Activated naive CD8-positive, alpha-beta T cell treated with anti-CD3 and anti-CD28 coated beads, Interleukin-2, amount 10 ng/mL, durations not matched to agents 7 days and 5 days (primary cell): Measurements from ENCODE around the gene C14orf132. TPM values are rescaled to one million over a fixed set of nuclear protein-coding genes. Genes with fewer than 3 reads are reported as not detected.

Experiments used
- ATAC-seq: fragments of 150-1000 bp; cut with Tn5 transposase; one replicate; pipeline ENCODE4 v1.10.0; 2021; ENCODE audit warnings: low read depth, moderate library complexity
- POLR2A ChIA-PET: fragments of 350-600 bp; sonication (Branson Sonifier 250); formaldehyde crosslinking; loops from one replicate; lab custom pipeline; 2021; ENCODE audit warnings: antibody characterized with exemption; lab: Charles Lee
- DNase-seq: peaks from one replicate; pipeline ENCODE4 v3.0.0; 2021
- H3K27ac Mint-ChIP-seq: one replicate; pipeline ENCODE4 v1.8.0; 2022; ENCODE audit warnings: mild to moderate bottlenecking, mixed read lengths
- H3K27me3 Mint-ChIP-seq: one replicate; pipeline ENCODE4 v1.8.0; 2022; ENCODE audit warnings: mild to moderate bottlenecking, moderate library complexity, mixed read lengths
- H3K36me3 Mint-ChIP-seq: one replicate; pipeline ENCODE4 v1.8.0; 2021; ENCODE audit warnings: mild to moderate bottlenecking, mixed read lengths
- H3K4me1 Mint-ChIP-seq: one replicate; pipeline ENCODE4 v1.8.0; 2021; ENCODE audit warnings: mixed read lengths
- H3K4me3 Mint-ChIP-seq: one replicate; pipeline ENCODE4 v1.8.0; 2022; ENCODE audit warnings: mild to moderate bottlenecking, moderate library complexity, mixed read lengths
- H3K9me3 Mint-ChIP-seq: one replicate; pipeline ENCODE4 v1.8.0; 2021; ENCODE audit warnings: mixed read lengths
- total RNA-seq, 2 experiments: library from RNA; stranded (reverse); gene quantifications; one replicate each; pipeline ENCODE4 v1.2.3, GENCODE V29; 2021

C14orf132 gene
- total RNA-seq, 2 experiments from 2014 or later = 1.7 to 2.1 TPM

DNA sequence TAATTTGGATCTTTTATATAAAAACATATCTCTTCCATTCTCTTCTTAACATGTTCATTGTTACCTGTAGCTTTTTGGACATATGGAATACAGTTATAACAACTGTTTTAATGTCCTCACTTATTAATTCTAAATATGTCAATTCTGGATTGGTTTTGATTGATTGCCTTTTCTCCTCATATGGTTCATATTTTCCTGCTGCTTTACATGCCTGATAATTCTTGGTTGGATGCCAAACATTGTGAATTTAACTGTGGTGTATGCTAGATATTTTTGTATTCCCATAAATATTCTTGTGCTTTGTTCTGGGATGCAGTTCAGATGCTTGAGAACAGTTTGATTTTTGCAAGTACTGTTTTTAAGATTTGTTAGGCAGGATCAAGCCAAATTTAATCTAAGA, 10.8 kb downstream of the C14orf132 start:
- DNase-seq (no peak), ATAC-seq (no peak)
- no peaks in the 10 kb centered on the region for H3K9me3 Mint-ChIP-seq

DNA sequence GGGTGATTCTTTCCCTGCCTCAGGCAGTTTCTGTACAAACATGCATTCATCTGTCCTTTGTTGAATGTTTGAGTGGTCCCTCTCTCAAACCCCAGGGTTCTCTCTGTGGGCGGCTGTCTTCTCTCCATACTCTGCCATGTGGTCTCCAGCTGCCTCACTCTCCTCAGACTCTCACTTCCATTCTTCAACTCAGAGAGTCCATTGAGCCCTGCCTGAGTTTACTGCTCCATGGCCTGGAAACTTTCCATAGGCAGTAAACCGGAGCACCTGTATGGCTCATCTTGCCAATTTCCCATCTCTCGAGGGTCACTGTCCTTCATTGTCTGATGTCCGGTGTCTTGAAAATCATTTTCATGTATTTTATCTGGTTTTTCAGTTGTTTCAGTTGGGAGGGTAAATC, 11.3 kb downstream of the C14orf132 start:
- ATAC-seq = no peak

More for the DNA sequence above, 10.8 kb downstream of the C14orf132 start:
- no peak overlapping the region for H3K27ac Mint-ChIP-seq
- H3K4me3 Mint-ChIP-seq = no peak overlapping the region
- POLR2A ChIA-PET = no interaction called here
- no peaks in the 10 kb centered on the region for H3K36me3 Mint-ChIP-seq
- H3K4me1 Mint-ChIP-seq = no peaks in the 10 kb centered on the region
- H3K27me3 Mint-ChIP-seq = peaks cover 3% of the 10 kb centered on the region

DNA sequence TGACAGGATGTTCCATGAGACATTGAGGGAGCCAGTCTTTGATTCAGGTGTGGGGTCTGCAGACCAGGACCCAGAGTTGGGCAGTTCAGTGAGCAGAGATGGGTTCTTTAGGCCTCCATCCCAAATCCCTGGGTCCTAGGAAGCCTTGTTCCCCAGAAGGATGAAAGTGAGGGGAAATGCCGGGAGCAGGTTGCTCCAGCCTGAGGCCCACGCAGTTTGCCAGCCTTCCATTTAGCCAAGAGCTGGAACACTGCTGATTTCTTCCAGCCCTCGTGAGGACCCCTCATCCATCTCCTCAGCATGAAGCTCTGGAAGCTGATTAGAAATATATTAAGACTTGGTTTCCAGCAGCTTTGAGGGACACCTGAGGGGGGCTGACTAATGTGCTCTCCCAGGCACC, 12.1 kb downstream of the C14orf132 start:
- POLR2A ChIA-PET = no interaction called here
- DNase-seq (no peak), ATAC-seq (no peak)
- no peak overlapping the region for H3K27ac Mint-ChIP-seq
- H3K27me3 Mint-ChIP-seq = peaks cover 5% of the 10 kb centered on the region
- H3K4me3 Mint-ChIP-seq = no peak overlapping the region
- no peaks in the 10 kb centered on the region for H3K4me1 Mint-ChIP-seq
- no peaks in the 10 kb centered on the region for H3K36me3 Mint-ChIP-seq
- no peaks in the 10 kb centered on the region for H3K9me3 Mint-ChIP-seq

More for the DNA sequence above, 11.3 kb downstream of the C14orf132 start:
- Mint-ChIP-seq H3K4me1 (no peaks in the 10 kb centered on the region), H3K36me3 (no peaks in the 10 kb centered on the region), H3K27ac (no peak overlapping the region), H3K9me3 (no peaks in the 10 kb centered on the region), H3K4me3 (no peak overlapping the region), H3K27me3 (peaks cover 3% of the 10 kb centered on the region)
- POLR2A ChIA-PET = no interaction called here
- DNase-seq = no peak

DNA sequence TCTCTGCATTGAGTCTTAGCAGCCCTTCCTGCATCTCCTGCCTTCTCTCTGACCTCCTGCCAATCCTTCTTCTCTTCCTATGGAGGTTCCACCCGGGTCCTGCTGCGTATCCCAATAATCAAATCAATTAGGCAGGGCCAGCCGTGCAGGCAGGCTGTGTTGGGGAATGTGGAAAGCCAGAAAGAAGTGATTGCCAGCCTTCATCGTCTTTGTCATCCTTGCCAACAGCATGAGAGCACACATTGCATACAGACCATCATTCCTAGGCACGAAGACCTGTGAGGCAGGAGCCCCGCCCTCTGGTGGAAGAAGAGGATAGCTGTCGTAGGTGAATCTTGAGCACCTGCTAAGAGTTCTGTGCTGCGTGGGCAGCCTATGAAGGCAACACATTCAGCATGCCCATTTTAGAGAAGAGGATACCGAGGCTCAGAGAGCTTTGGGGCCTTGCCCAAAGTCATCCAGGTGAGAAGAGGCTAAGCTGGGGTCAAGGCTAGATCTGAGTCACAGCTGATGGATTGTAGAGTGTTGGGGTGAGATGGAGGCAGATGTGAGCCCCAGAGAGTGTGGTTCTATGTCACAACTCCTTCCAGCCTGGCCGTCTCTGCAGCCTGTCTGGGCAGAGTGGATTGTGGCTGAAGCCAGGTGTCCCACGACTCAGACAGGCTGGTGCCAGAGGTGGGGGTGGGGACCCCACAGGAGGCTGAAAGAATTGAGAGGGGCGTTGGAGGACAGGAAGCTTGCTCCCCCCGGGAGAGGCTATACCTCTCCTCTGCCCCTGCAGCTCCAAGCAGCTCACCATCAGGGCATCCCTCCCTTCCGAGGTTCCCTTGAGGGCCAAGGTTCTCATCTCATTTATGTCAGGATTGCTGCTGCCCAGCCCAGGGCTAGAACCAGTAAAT, 12.7 kb downstream of the C14orf132 start:
- ATAC-seq = no peak
- Mint-ChIP-seq H3K27me3 (peaks cover 5% of the 10 kb centered on the region), H3K9me3 (no peaks in the 10 kb centered on the region), H3K4me3 (no peak overlapping the region), H3K36me3 (no peaks in the 10 kb centered on the region), H3K4me1 (no peaks in the 10 kb centered on the region), H3K27ac (no peak overlapping the region)
- POLR2A ChIA-PET = no interaction called here
- DNase-seq = no peak

DNA sequence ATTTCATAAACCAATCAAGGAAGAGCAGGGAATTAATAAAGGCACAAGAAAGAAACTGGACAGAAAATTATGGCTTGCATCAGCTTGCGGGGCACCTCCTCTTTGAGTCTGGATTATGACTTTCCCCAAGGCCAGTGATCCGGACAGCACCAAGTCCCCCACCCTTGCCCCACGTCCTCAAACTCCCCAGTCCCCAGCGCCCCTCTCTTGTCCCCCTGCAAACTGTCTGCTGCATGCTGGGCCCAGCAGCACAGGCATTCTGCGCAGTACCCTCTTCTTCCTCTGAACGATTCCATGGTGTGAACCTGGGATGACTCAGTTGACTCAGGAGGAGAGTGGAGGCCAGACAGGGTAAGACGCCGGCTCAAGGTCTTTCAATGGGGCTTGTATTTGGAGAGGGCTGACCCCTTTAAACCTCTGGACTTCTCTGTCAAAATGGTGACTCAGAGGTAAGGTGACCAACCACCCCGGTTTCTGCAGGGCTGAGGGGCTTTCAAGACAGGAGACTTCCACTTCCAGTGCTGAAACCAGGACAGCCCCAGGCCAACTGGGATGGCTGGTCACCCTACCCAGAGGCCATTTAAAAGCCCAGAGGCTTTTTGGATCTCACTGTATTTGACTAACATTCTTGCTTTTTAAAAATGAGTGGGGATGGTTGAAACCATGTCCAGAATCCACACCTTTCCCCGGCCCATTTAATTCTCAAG, 13.5 kb downstream of the C14orf132 start:
- POLR2A ChIA-PET = no interaction called here
- peaks cover 3% of the 10 kb centered on the region for H3K27me3 Mint-ChIP-seq
- no peaks in the 10 kb centered on the region for H3K9me3 Mint-ChIP-seq
- H3K4me1 Mint-ChIP-seq = no peaks in the 10 kb centered on the region
- ATAC-seq (no peak), DNase-seq (no peak)
- no peak overlapping the region for H3K27ac Mint-ChIP-seq
- H3K36me3 Mint-ChIP-seq = no peaks in the 10 kb centered on the region
- no peak overlapping the region for H3K4me3 Mint-ChIP-seq

DNA sequence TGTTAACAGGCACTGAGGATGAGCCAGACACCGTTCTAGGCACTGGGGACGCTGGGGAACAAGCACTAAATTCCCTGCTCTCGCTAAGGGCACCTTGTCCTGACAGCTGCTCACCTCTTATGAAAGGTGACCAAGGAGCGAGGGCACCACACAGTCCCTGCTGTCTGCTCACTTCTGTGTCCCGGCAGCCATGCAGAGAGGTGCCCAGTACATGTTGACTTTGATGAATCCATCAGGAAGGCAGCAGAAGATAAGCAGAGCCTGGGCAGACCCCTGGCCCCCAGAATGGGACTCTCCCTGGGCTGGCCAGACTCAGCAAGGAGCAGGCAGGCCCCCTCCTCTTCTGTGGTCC, 14.1 kb downstream of the C14orf132 start:
- H3K4me1 Mint-ChIP-seq = no peaks in the 10 kb centered on the region
- no peaks in the 10 kb centered on the region for H3K36me3 Mint-ChIP-seq
- no peaks in the 10 kb centered on the region for H3K9me3 Mint-ChIP-seq
- no peak overlapping the region for H3K27ac Mint-ChIP-seq
- no peak overlapping the region for H3K4me3 Mint-ChIP-seq
- DNase-seq (no peak), ATAC-seq (no peak)
- H3K27me3 Mint-ChIP-seq = peaks cover 3% of the 10 kb centered on the region
- POLR2A ChIA-PET = no interaction called here

DNA sequence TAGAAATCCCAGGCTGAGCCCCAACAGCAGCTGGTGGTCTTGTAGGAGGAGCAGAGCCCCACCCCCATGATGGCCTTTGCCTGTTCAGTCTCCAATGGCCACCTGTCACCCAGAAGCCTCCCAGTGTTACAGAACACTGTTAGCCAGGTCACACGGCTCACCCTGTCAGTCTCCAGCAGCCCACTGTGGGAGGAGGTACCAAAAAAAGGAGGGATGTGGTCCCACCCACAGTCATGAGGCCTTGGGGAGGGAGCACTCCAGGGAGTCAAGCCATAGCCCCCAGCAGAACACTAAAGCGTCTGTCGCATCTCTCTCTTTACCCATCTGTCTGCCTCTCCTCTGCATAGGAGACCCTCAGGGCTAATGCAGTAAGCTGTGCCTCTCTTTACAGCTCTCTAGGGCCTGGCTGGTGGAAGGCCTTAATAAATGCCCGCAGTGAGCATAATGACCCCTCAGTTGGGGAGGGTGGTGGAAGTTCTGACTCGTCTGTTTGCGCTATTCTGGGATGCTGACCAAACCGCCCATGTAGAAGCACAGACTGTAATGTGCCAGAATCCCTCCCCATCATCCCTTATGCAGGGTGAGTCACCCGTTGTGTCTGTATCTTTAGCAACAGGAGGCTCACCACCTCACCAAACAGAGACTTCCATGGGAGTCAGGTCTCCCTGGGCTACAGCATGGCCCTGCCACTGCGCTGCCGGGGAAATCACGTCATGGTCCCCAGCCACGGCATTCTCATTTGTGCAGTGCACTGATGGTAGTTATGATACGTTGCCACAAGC, 14.6 kb downstream of the C14orf132 start:
- no peaks in the 10 kb centered on the region for H3K36me3 Mint-ChIP-seq
- H3K9me3 Mint-ChIP-seq = no peaks in the 10 kb centered on the region
- no peaks in the 10 kb centered on the region for H3K4me1 Mint-ChIP-seq
- DNase-seq (no peak), ATAC-seq (no peak)
- no peak overlapping the region for H3K4me3 Mint-ChIP-seq
- POLR2A ChIA-PET = no interaction called here
- no peak overlapping the region for H3K27ac Mint-ChIP-seq
- H3K27me3 Mint-ChIP-seq = peaks cover 3% of the 10 kb centered on the region

DNA sequence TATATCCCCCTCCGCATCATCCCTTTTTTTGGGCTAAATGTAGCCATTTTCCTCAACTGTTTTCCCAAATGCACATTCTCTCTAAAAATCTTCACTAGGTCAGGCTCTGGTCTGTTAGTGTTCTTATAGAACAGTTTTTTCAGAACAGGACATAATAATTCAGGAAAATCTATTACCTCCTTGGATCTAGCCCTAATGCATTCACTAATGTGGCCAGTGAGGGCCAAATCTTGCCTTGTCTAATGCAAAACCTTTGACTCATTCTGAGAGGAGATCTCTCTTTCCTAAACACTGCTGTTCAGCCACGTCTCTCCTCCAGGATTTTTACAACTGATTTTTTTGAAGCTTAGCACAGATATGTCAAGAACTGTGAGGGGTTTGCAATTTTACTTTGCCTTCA, 15.5 kb downstream of the C14orf132 start:
- H3K9me3 Mint-ChIP-seq = no peaks in the 10 kb centered on the region

DNA sequence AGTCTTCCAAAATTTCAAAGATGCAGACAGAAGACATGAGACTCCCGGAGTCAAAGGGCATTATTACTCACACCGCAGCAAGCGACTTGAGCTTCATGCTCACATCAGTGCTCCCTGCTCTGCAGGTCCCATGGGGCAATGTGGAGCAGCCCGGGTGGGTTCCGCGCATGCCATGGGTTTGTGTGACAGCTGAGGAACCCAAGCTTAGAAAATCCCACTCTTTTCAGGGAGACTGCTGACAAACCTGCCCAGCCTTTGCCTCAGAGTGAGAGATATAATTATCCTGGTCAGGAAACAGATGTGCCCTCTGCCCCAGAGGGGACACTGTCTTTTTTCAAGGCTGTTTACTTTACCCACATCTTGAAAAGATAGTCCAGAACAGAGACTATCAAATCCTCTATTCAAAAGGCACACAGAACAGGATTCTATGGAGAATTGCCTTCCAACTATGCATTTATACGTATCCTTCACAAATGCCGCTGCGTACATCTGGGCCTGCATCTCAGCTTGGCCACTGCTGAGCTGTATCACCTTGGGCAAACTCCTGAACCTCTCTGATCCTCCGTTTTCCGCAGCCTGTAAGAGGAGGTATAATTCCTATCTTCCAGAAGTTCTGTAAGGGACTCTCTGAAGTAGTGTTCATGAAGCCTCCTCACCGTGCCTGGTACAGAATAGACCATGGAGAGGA, 16.0 kb downstream of the C14orf132 start:
- H3K36me3 Mint-ChIP-seq = no peaks in the 10 kb centered on the region
- no peak overlapping the region for H3K4me3 Mint-ChIP-seq
- no peak for DNase-seq
- H3K27me3 Mint-ChIP-seq = peaks cover 3% of the 10 kb centered on the region
- POLR2A ChIA-PET = no interaction called here
- no peaks in the 10 kb centered on the region for H3K4me1 Mint-ChIP-seq
- ATAC-seq = no peak
- no peak overlapping the region for H3K27ac Mint-ChIP-seq
- H3K9me3 Mint-ChIP-seq = no peaks in the 10 kb centered on the region

More for the DNA sequence above, 15.5 kb downstream of the C14orf132 start:
- Mint-ChIP-seq H3K36me3 (no peaks in the 10 kb centered on the region), H3K4me3 (no peak overlapping the region), H3K4me1 (no peaks in the 10 kb centered on the region), H3K27ac (no peak overlapping the region), H3K27me3 (peaks cover 3% of the 10 kb centered on the region)
- DNase-seq (no peak), ATAC-seq (no peak)
- POLR2A ChIA-PET = no interaction called here

DNA sequence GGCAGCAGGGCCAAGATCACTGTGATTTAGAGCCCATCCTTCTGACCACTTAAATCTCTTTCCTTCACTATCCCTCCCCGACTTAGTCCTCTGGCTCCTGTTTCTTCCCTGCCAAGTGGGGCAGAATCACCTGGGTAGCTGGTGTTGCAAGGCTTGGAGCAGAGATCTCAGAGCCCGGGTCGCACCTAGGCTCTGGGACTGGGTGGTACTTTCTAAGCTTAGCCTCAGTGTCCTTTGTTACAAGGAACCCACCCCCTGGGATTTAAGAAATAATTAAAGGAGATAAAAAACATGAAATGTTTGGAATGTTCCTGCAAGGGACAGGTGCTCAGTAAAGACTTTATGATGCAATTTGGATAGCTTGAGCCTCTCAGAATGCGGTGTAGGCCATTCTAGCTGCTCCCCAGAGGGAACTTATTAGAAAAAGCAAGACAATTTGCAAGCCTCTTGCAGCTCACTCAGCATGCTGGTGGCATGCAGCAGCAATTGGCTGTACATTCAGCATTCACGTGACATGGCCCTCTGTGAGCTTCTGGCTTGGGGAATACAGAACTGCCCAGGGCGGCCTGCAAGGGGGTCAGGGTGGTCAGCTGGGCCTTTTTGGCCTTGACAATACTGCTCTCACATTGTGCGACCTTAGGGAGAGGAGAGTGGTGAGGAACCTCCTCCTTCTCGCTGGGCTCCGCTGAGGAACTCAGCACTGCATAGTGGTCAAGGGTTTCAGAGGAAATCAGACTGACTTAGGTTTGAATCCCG, 16.8 kb downstream of the C14orf132 start:
- H3K4me3 Mint-ChIP-seq = no peak overlapping the region
- DNase-seq (no peak), ATAC-seq (no peak)
- no peaks in the 10 kb centered on the region for H3K9me3 Mint-ChIP-seq
- no peak overlapping the region for H3K27ac Mint-ChIP-seq
- POLR2A ChIA-PET = no interaction called here
- no peaks in the 10 kb centered on the region for H3K4me1 Mint-ChIP-seq
- H3K27me3 Mint-ChIP-seq = peaks cover 3% of the 10 kb centered on the region
- H3K36me3 Mint-ChIP-seq = no peaks in the 10 kb centered on the region

DNA sequence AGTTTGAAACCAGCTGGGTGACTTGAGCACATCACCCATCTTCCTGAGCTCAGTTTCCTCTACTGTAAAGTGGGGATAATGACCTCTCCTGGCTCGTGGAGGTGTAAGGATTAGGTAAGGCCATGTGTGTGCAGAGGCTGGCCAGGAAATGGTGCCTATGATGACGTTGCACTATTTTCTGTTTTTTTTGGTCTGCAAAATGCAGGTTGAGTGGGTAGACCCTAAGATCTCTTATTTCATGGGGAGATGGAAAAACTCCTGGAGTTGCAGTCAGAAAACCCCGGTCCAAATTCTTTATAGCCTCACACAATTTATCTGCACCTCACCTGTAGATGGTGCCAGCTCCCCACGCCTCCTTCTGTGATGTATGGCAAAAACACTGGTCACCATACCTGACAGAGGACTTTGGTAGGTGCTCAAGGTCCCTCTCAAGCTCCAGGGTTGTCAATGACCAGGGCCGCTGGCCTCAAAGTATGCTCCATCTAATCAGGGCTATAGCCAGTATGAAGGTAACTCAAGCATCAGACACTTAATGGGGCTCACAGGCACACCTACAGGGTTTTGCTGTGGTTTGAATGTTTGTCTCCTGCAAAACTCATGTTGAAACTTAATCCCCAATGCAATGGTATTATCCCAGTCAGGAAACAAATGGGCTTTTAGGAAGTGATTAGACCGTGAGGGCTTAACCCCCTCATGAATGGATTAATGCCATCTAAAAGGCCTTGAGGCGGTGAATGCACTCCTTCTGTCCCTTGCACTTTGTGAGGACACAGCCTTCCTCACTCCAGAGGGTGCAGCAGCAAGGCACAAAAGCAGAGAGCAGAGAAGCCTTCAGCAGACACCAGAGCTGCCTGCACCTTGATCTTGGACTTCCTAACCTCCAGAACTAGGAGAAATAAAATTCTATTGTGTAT, 17.6 kb downstream of the C14orf132 start:
- no peak for ATAC-seq
- Mint-ChIP-seq H3K36me3 (no peaks in the 10 kb centered on the region), H3K4me3 (no peak overlapping the region), H3K4me1 (no peaks in the 10 kb centered on the region), H3K27ac (no peak overlapping the region), H3K27me3 (peaks cover 5% of the 10 kb centered on the region), H3K9me3 (no peaks in the 10 kb centered on the region)
- POLR2A ChIA-PET = no interaction called here
- DNase-seq = no peak

DNA sequence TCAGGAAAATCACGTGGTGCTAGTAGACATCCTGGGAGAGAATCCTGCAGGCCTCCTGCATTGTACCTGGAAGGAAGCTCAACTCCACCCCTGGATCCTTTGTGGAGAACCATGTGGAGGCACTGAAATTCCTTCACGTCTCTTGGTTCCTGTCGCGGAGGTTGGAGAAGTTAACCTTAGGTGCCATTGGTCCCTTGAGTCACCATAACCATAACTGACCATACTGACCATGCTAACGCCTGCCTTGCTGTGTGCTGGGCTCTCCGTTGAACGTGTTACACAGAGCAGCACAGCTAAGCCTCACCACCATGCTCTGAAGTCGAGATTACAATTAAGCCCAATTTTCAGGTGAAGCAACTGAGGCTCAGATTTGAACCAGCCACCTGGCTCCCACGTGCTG, 18.6 kb downstream of the C14orf132 start:
- no peaks in the 10 kb centered on the region for H3K36me3 Mint-ChIP-seq
- POLR2A ChIA-PET = no interaction called here
- H3K4me3 Mint-ChIP-seq = no peak overlapping the region
- ATAC-seq (no peak), DNase-seq (no peak)
- H3K27ac Mint-ChIP-seq = no peak overlapping the region
- peaks cover 5% of the 10 kb centered on the region for H3K27me3 Mint-ChIP-seq
- no peaks in the 10 kb centered on the region for H3K9me3 Mint-ChIP-seq
- H3K4me1 Mint-ChIP-seq = no peaks in the 10 kb centered on the region
